ENCODE data around the gene PREX1.

PREX1 gene

GRCh38 chr20:48595495-48596333 is 232.1 kb downstream of the PREX1 start:
- no peak overlapping the region for H3K27ac ChIP-seq (ENCODE audit: poor library complexity, severe bottlenecking)
- H3K36me3 ChIP-seq (ENCODE audit: low read depth): no peaks in the 10 kb centered on the region
- H3K4me3 ChIP-seq (ENCODE audit: severe bottlenecking): no peak overlapping the region
- no peaks in the 10 kb centered on the region for H3K9me3 ChIP-seq (ENCODE audit: severe bottlenecking)
- H3K4me1 ChIP-seq (ENCODE audit: insufficient read depth, poor library complexity, severe bottlenecking): no peaks in the 10 kb centered on the region
- DNase-seq (ENCODE audit: low spot score) (peak; percentile 75), ATAC-seq (ENCODE audit: low read depth) (no peak)
- H3K27me3 ChIP-seq (ENCODE audit: insufficient read depth, poor library complexity, severe bottlenecking): no peaks in the 10 kb centered on the region
- no peak for TF ChIP-seq CTCF (IDR thresholded peaks at IDR 0.05; ENCODE audit: poor library complexity, severe bottlenecking)

GRCh38 chr20:48594533-48594932 is 233.3 kb downstream of the PREX1 start:
- no peaks in the 10 kb centered on the region for H3K27me3 ChIP-seq (ENCODE audit: insufficient read depth, poor library complexity, severe bottlenecking)
- no peak for ATAC-seq (ENCODE audit: low read depth)
- H3K4me1 ChIP-seq (ENCODE audit: insufficient read depth, poor library complexity, severe bottlenecking): no peaks in the 10 kb centered on the region
- no peaks in the 10 kb centered on the region for H3K36me3 ChIP-seq (ENCODE audit: low read depth)
- no peaks in the 10 kb centered on the region for H3K9me3 ChIP-seq (ENCODE audit: severe bottlenecking)
- H3K4me3 ChIP-seq (ENCODE audit: severe bottlenecking): no peak overlapping the region
- no peak for TF ChIP-seq CTCF (IDR thresholded peaks at IDR 0.05; ENCODE audit: poor library complexity, severe bottlenecking)
- peak; percentile 56 for DNase-seq (ENCODE audit: low spot score)
- H3K27ac ChIP-seq (ENCODE audit: poor library complexity, severe bottlenecking): no peak overlapping the region

- ATAC-seq (ENCODE audit: low read depth): no peak
- no peak for TF ChIP-seq CTCF (IDR thresholded peaks at IDR 0.05; ENCODE audit: poor library complexity, severe bottlenecking)
- no peak overlapping the region for H3K27ac ChIP-seq (ENCODE audit: poor library complexity, severe bottlenecking)
Observed at GRCh38 chr20:48592107-48592940, 235.5 kb downstream of the PREX1 start.

GRCh38 chr20:48586730-48587129 is 241.1 kb downstream of the PREX1 start:
- ATAC-seq (ENCODE audit: low read depth) (no peak), DNase-seq (ENCODE audit: low spot score) (peak; percentile 61)

More at GRCh38 chr20:48592107-48592940, 235.5 kb downstream of the PREX1 start:
- Histone ChIP-seq H3K27me3 (ENCODE audit: insufficient read depth, poor library complexity, severe bottlenecking) (no peaks in the 10 kb centered on the region), H3K9me3 (ENCODE audit: severe bottlenecking) (no peaks in the 10 kb centered on the region), H3K4me3 (ENCODE audit: severe bottlenecking) (no peak overlapping the region), H3K36me3 (ENCODE audit: low read depth) (no peaks in the 10 kb centered on the region), H3K4me1 (ENCODE audit: insufficient read depth, poor library complexity, severe bottlenecking) (no peaks in the 10 kb centered on the region)
- DNase-seq (ENCODE audit: low spot score): peak; percentile 56

More at GRCh38 chr20:48586730-48587129, 241.1 kb downstream of the PREX1 start:
- Histone ChIP-seq H3K4me1 (ENCODE audit: insufficient read depth, poor library complexity, severe bottlenecking) (peaks cover 6% of the 10 kb centered on the region), H3K27me3 (ENCODE audit: insufficient read depth, poor library complexity, severe bottlenecking) (no peaks in the 10 kb centered on the region), H3K36me3 (ENCODE audit: low read depth) (no peaks in the 10 kb centered on the region), H3K9me3 (ENCODE audit: severe bottlenecking) (no peaks in the 10 kb centered on the region), H3K27ac (ENCODE audit: poor library complexity, severe bottlenecking) (no peak overlapping the region), H3K4me3 (ENCODE audit: severe bottlenecking) (no peak overlapping the region)
- no peak for TF ChIP-seq CTCF (IDR thresholded peaks at IDR 0.05; ENCODE audit: poor library complexity, severe bottlenecking)
